Suprapubic skin (tissue), 4 donors: ENCODE measurements around the gene EEFSEC. TPM values are rescaled to one million over a fixed set of nuclear protein-coding genes. Genes with fewer than 3 reads are reported as not detected.

ENCODE experiments used
- DNase-seq, 2 donors: peaks; one replicate each; pipeline ENCODE4 v3.0.0-alpha.2; 2019; ENCODE audit warnings: low spot score in 2 of 2
- H3K27ac ChIP-seq: fragments of 200-600 bp; sonication (generic); one replicate; pipeline ENCODE4 v1.5.1; 2019
- H3K27me3 ChIP-seq: fragments of 200-600 bp; sonication (generic); one replicate; pipeline ENCODE4 v1.5.1; 2019
- H3K36me3 ChIP-seq: fragments of 200-600 bp; sonication (generic); one replicate; pipeline ENCODE4 v1.5.1; 2019
- H3K4me1 ChIP-seq: fragments of 200-600 bp; sonication (generic); one replicate; pipeline ENCODE4 v1.5.1; 2019
- H3K4me3 ChIP-seq: fragments of 200-600 bp; sonication (generic); one replicate; pipeline ENCODE4 v1.5.1; 2019; ENCODE audit warnings: mild to moderate bottlenecking
- H3K9me3 ChIP-seq: fragments of 200-600 bp; sonication (generic); one replicate; pipeline ENCODE4 v1.5.1; 2019
- CTCF ChIP-seq, 2 donors: fragments of 200-600 bp in 1 of 2; fragments of 450-650 bp in 1 of 2; sonication (generic) in 1 of 2; IDR thresholded peaks; one replicate each; pipeline ENCODE4 v1.5.1; 2016 to 2019; ENCODE audit warnings: antibody characterized with exemption in 2 of 2, mild to moderate bottlenecking in 1 of 2, moderate library complexity in 1 of 2
- EP300 ChIP-seq: sonication (generic); formaldehyde crosslinking; IDR thresholded peaks from one replicate; pipeline ENCODE4 v1.6.1; 2017; ENCODE audit warnings: antibody characterized with exemption
- POLR2A ChIP-seq, 2 donors: fragments of 450-650 bp; IDR thresholded peaks; one replicate each; pipeline ENCODE4 v1.6.1; 2017; ENCODE audit warnings: antibody characterized with exemption in 2 of 2, mild to moderate bottlenecking in 2 of 2, moderate library complexity in 2 of 2
- POLR2AphosphoS5 ChIP-seq, 3 donors: sonication (generic); formaldehyde crosslinking; IDR thresholded peaks; one replicate each; pipeline ENCODE4 v1.6.1; 2017; ENCODE audit warnings: antibody characterized with exemption in 3 of 3
- WGBS: methylation state at CpG from one replicate; pipeline ENCODE4 v1.1.5; 2018; 5-methylcytosine and 5-hydroxymethylcytosine counted together
- total RNA-seq, 4 donors: library from RNA; depleted of rRNA; stranded (reverse); fragments of >200 nt; gene quantifications; one replicate each; pipeline ENCODE4 v1.1.0, GENCODE V29; 2016

Gene EEFSEC
- total RNA-seq, 4 donors from 2014 or later = 14.3 to 19.4 (median 16.7) TPM

- WGBS = 94% methylated on average over 3 of the region's 3 CpGs
- Histone ChIP-seq H3K4me3 (no peak overlapping the region), H3K36me3 (peaks cover 12% of the 10 kb centered on the region), H3K4me1 (no peaks in the 10 kb centered on the region), H3K27me3 (no peaks in the 10 kb centered on the region), H3K27ac (no peak overlapping the region), H3K9me3 (no peaks in the 10 kb centered on the region)
- TF ChIP-seq POLR2A (IDR thresholded peaks at IDR 0.05) (no peak), EP300 (no peak), POLR2AphosphoS5 (IDR thresholded peaks at IDR 0.05) (no peak), CTCF (IDR thresholded peaks at IDR 0.05) (no peak)
- DNase-seq = no peak
Observed at GRCh38 chr3:128252083-128252482, 98.8 kb downstream of the EEFSEC start.

- Histone ChIP-seq H3K27ac (no peak overlapping the region), H3K36me3 (peaks cover 2% of the 10 kb centered on the region), H3K27me3 (no peaks in the 10 kb centered on the region), H3K4me3 (no peak overlapping the region), H3K4me1 (no peaks in the 10 kb centered on the region), H3K9me3 (no peaks in the 10 kb centered on the region)
- DNase-seq = no peak
- no peak for TF ChIP-seq CTCF (IDR thresholded peaks at IDR 0.05)
- TF ChIP-seq EP300 = no peak
- no peak for TF ChIP-seq POLR2AphosphoS5 (IDR thresholded peaks at IDR 0.05)
- TF ChIP-seq POLR2A (IDR thresholded peaks at IDR 0.05) = no peak
- WGBS = 55% methylated on average over 7 of the region's 7 CpGs
Observed at GRCh38 chr3:128253150-128253549, 99.9 kb downstream of the EEFSEC start.

- TF ChIP-seq POLR2AphosphoS5 (IDR thresholded peaks at IDR 0.05) = no peak
- no peak for TF ChIP-seq POLR2A (IDR thresholded peaks at IDR 0.05)
- no peak for DNase-seq
- Histone ChIP-seq H3K36me3 (no peaks in the 10 kb centered on the region), H3K27ac (no peak overlapping the region), H3K4me3 (no peak overlapping the region), H3K27me3 (no peaks in the 10 kb centered on the region), H3K4me1 (no peaks in the 10 kb centered on the region), H3K9me3 (no peaks in the 10 kb centered on the region)
- 85% methylated on average over 7 of the region's 7 CpGs for WGBS
Observed at GRCh38 chr3:128254066-128254590, 100.8 kb downstream of the EEFSEC start.

GRCh38 chr3:128254967-128255366, 101.7 kb downstream of the EEFSEC start:
- TF ChIP-seq CTCF (IDR thresholded peaks at IDR 0.05) (no peak), POLR2A (IDR thresholded peaks at IDR 0.05) (no peak), POLR2AphosphoS5 (IDR thresholded peaks at IDR 0.05) (no peak), EP300 (no peak)
- Histone ChIP-seq H3K27ac (no peak overlapping the region), H3K27me3 (no peaks in the 10 kb centered on the region), H3K9me3 (no peaks in the 10 kb centered on the region), H3K4me3 (no peak overlapping the region), H3K36me3 (no peaks in the 10 kb centered on the region), H3K4me1 (no peaks in the 10 kb centered on the region)
- WGBS = 93% methylated on average over 5 of the region's 5 CpGs
- no peak for DNase-seq

- 70% methylated on average over 2 of the region's 2 CpGs for WGBS
- no peaks in the 10 kb centered on the region for H3K4me1 ChIP-seq
- no peaks in the 10 kb centered on the region for H3K27me3 ChIP-seq
- H3K36me3 ChIP-seq = no peaks in the 10 kb centered on the region
- no peak overlapping the region for H3K4me3 ChIP-seq
- no peak for DNase-seq
- no peak overlapping the region for H3K27ac ChIP-seq
- no peak for TF ChIP-seq POLR2AphosphoS5 (IDR thresholded peaks at IDR 0.05)
- TF ChIP-seq CTCF (IDR thresholded peaks at IDR 0.05) = no peak
- TF ChIP-seq EP300 = no peak
- TF ChIP-seq POLR2A (IDR thresholded peaks at IDR 0.05) = no peak
- H3K9me3 ChIP-seq = no peaks in the 10 kb centered on the region
Observed at GRCh38 chr3:128256131-128256530, 102.8 kb downstream of the EEFSEC start.

- Histone ChIP-seq H3K9me3 (no peaks in the 10 kb centered on the region), H3K4me3 (no peak overlapping the region), H3K36me3 (peaks cover 8% of the 10 kb centered on the region), H3K4me1 (no peaks in the 10 kb centered on the region), H3K27ac (no peak overlapping the region), H3K27me3 (no peaks in the 10 kb centered on the region)
- TF ChIP-seq POLR2AphosphoS5 (IDR thresholded peaks at IDR 0.05) = no peak
- no peak for TF ChIP-seq POLR2A (IDR thresholded peaks at IDR 0.05)
- TF ChIP-seq EP300 = no peak
- no peak for TF ChIP-seq CTCF (IDR thresholded peaks at IDR 0.05)
- 97% methylated on average over 6 of the region's 6 CpGs for WGBS
- no peak for DNase-seq
Observed at GRCh38 chr3:128257632-128258031, 104.4 kb downstream of the EEFSEC start.
